Lung (tissue), 12 donors: Measurements from ENCODE around the gene USP37. TPM values are rescaled to one million over a fixed set of nuclear protein-coding genes. Genes with fewer than 3 reads are reported as not detected.

ENCODE experiments used
- ATAC-seq: fragments of 200-7000 bp; cut with Tn5 transposase; one replicate; pipeline ENCODE4 v1.9.1; 2020; ENCODE audit warnings: moderate number of reproducible peaks; ENCODE audit not compliant: insufficient read depth, low FRiP score
- DNase-seq, 3 donors: peaks; one replicate each; pipeline ENCODE4 v3.0.0-alpha.2; 2013 to 2017
- H3K27ac ChIP-seq, 2 donors: one replicate each; pipeline ENCODE4 v1.5.1; 2013; ENCODE audit warnings: mild to moderate bottlenecking in 2 of 2, moderate library complexity in 2 of 2, control low read depth in 1 of 2, inconsistent platforms in 1 of 2, low read depth in 1 of 2, low read length in 1 of 2
- H3K27me3 ChIP-seq, 3 donors: one replicate each; pipeline ENCODE4 v1.5.1; 2013; ENCODE audit warnings: low read length in 2 of 3; ENCODE audit not compliant: control insufficient read depth in 3 of 3, insufficient read depth in 3 of 3
- H3K36me3 ChIP-seq, 4 donors: one replicate each; pipeline ENCODE4 v1.5.1; 2013; ENCODE audit warnings: low read length in 4 of 4, mild to moderate bottlenecking in 1 of 4, moderate library complexity in 1 of 4; ENCODE audit not compliant: control insufficient read depth in 4 of 4, insufficient read depth in 4 of 4
- H3K4me1 ChIP-seq, 5 donors: one replicate each; pipeline ENCODE4 v1.5.1; 2013; ENCODE audit warnings: low read length in 5 of 5, mild to moderate bottlenecking in 2 of 5, moderate library complexity in 1 of 5; ENCODE audit not compliant: control insufficient read depth in 5 of 5, insufficient read depth in 5 of 5
- H3K4me3 ChIP-seq: one replicate; pipeline ENCODE4 v1.5.1; 2013; ENCODE audit warnings: mild to moderate bottlenecking, control low read depth, moderate library complexity
- H3K9ac ChIP-seq, 2 donors: one replicate each; pipeline ENCODE4 v1.5.1; 2013; ENCODE audit warnings: low read length in 2 of 2, control low read depth in 1 of 2; ENCODE audit not compliant: insufficient read depth in 1 of 2
- H3K9me3 ChIP-seq, 4 donors: one replicate each; pipeline ENCODE4 v1.5.1; 2013; ENCODE audit warnings: low read length in 3 of 4, mild to moderate bottlenecking in 1 of 4, moderate library complexity in 1 of 4; ENCODE audit not compliant: control insufficient read depth in 4 of 4, insufficient read depth in 3 of 4
- WGBS, 2 donors: extraction: QIAGEN DNeasy Blood & Tissue Kit; methylation state at CpG; one replicate each; pipeline ENCODE4 v1.1.7; 2013; 5-methylcytosine and 5-hydroxymethylcytosine counted together
- polyA plus RNA-seq, 2 donors: library from polyadenylated mRNA; stranded (reverse); fragments of 200-250 nt; gene quantifications; one replicate each; pipeline ENCODE4 v1.2.1, GENCODE V29; 2013
- total RNA-seq, 2 donors: library from RNA; depleted of rRNA in 1 of 2; stranded (reverse); fragments of >200 nt in 1 of 2; gene quantifications; one replicate each; pipeline ENCODE4 v1.2.1, GENCODE V29; 2014 to 2021
- TF ChIP-seq, protein P1 (sequence below): IDR thresholded peaks from 2 replicates; pipeline ENCODE4 v1.5.1; 2012; ENCODE audit warnings: mild to moderate bottlenecking; ENCODE audit errors: control extremely low read depth, extremely low read depth
- donor health status: control.
- donor health status: control.
- donor health status: Bipolar disorder and iron deficiency.
- donor health status: healthy.
- donor health status: DM: yes; HTN: yes; CAD: no.

The USP37 gene
- total and polyA plus RNA-seq, 4 donors, result 2.6 to 23.5 (median 8.1) TPM

DNA sequence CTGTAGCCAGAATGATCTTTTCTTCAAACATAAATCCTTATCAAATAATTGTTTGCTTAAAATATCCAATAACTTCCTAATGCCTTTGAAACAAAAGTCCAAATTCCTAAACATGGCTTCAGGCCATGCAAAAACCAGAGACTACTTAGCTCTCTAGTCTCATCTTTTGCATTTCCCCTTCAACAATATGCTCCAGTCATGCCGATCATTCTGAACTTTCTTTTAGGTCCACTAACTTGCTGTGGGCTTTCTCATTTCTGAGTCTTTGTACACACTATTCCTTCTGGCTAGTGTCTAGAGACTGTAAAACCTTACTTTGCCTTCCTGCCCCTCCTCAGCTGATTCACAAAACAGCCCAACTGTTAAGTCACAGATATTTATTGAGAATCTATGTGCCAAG lies 97.7 kb downstream of the USP37 start:
- no peaks in the 10 kb centered on the region for H3K4me1 ChIP-seq
- no peaks in the 10 kb centered on the region for H3K9me3 ChIP-seq
- no peak overlapping the region for H3K4me3 ChIP-seq
- H3K9ac ChIP-seq, result no peak overlapping the region
- TF ChIP-seq, protein P1, sequence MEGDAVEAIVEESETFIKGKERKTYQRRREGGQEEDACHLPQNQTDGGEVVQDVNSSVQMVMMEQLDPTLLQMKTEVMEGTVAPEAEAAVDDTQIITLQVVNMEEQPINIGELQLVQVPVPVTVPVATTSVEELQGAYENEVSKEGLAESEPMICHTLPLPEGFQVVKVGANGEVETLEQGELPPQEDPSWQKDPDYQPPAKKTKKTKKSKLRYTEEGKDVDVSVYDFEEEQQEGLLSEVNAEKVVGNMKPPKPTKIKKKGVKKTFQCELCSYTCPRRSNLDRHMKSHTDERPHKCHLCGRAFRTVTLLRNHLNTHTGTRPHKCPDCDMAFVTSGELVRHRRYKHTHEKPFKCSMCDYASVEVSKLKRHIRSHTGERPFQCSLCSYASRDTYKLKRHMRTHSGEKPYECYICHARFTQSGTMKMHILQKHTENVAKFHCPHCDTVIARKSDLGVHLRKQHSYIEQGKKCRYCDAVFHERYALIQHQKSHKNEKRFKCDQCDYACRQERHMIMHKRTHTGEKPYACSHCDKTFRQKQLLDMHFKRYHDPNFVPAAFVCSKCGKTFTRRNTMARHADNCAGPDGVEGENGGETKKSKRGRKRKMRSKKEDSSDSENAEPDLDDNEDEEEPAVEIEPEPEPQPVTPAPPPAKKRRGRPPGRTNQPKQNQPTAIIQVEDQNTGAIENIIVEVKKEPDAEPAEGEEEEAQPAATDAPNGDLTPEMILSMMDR, result no peak
- H3K27ac ChIP-seq, result no peak overlapping the region
- DNase-seq (no peak), ATAC-seq (no peak)
- no peaks in the 10 kb centered on the region for H3K27me3 ChIP-seq
- 0 to 2% methylated on average over 1 of the region's 1 CpG for WGBS, 2 donors
- H3K36me3 ChIP-seq, result peaks cover 3 to 20% (median 13%) of the 10 kb centered on the region in 4 donors

DNA sequence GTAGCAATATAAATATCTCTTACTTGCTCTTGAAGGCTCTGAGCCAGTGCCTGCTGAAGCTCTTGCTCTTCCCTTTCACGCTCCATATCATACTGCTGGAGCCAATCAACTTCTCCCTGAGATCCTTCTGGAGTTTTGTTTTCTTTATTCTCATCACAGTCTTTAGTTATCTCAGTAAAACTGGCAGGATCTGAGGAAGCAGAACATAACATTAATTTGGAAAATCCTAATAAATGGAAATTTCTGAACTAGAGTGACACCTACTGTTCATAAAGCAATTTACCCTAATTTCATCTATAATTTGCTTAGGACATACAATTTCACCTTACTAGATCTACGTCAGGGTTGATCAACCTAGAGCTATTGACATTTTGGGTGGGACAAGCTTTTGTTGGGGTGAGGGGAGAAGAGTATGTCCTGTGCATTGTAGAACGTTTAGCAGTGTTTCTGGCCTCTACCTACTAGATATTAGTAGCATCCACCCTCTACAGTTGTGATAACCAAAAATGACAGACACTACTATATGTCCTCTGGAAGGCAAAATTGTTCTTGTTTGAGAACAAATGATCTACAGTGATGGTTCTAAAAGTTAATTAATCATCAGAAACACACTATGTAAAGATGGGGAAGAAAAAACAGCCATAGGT lies 102.0 kb downstream of the USP37 start:
- DNase-seq (peak; percentile 13 to 75 (median 72)), ATAC-seq (peak; percentile 58)
- TF ChIP-seq, protein P1, result no peak
- Histone ChIP-seq H3K27me3 (no peaks in the 10 kb centered on the region), H3K9ac (no peak overlapping the region), H3K4me3 (no peak overlapping the region), H3K9me3 (no peaks in the 10 kb centered on the region), H3K27ac (no peak overlapping the region), H3K4me1 (no peaks in the 10 kb centered on the region), H3K36me3 (peaks cover 3 to 19% (median 12%) of the 10 kb centered on the region in 4 donors)
- 40 to 50% methylated on average over 3 of the region's 3 CpGs for WGBS, 2 donors

DNA sequence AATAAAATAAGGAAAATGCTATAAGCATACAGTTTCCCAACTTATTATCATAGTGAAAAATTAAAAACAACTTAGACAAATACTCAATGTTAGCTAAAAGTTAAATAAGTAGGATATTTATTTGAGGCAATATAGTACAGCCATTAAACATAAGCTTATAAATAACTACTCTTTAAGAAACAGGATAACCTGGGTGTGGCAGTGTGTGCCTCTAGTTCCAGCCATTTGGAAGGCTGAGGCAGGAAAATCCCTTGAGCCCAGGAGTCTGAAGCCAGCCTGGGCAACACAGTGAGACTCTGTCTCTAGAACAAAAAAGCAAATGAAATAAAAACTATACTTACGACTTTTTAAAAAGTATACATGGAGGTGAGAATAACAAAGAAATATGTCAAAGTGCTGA lies 109.6 kb downstream of the USP37 start:
- Histone ChIP-seq H3K4me3 (no peak overlapping the region), H3K9me3 (no peaks in the 10 kb centered on the region), H3K27me3 (no peaks in the 10 kb centered on the region), H3K4me1 (no peaks in the 10 kb centered on the region), H3K9ac (no peak overlapping the region), H3K36me3 (peaks cover 12 to 28% (median 24%) of the 10 kb centered on the region in 4 donors), H3K27ac (no peak overlapping the region)
- ATAC-seq (no peak), DNase-seq (no peak)
- TF ChIP-seq, protein P1, result no peak
- 83 to 85% methylated on average over 1 of the region's 1 CpG for WGBS, 2 donors

DNA sequence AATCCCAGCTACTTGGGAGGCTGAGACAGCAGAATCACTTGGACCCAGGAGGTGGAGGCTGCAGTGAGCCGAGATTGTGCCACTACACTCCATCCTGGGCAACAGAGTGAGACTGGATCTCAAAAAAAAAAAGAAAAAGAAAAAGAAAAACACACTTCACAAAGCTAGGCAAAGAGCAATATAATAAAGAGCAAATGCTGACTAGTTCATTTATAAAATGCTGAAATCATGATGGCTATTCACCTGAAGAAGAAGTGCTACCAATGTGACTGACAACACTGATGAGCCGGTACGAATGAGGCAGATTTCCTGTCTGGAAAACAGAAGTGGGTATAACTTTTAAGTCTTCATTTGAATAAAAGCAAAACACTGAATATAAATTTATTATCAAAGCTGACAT lies 111.3 kb downstream of the USP37 start:
- DNase-seq (no peak), ATAC-seq (no peak)
- TF ChIP-seq, protein P1, result no peak
- Histone ChIP-seq H3K9me3 (no peaks in the 10 kb centered on the region), H3K4me3 (no peak overlapping the region), H3K27me3 (no peaks in the 10 kb centered on the region), H3K4me1 (no peaks in the 10 kb centered on the region), H3K9ac (no peak overlapping the region), H3K36me3 (peaks cover 12 to 27% (median 22%) of the 10 kb centered on the region in 4 donors), H3K27ac (no peak overlapping the region)
- WGBS, 2 donors, result 81 to 89% methylated on average over 3 of the region's 3 CpGs
